DND-41 (cell line): ENCODE measurements around the gene HCN1.
"Not testable (repeated sequence)": the region's sequence is repeated elsewhere in the genome, so short reads cannot be mapped to it uniquely, and the experiment has no call there.

Experiments
- ATAC-seq: fragments of 200-7000 bp; cut with Tn5 transposase; 3 replicates; pipeline ENCODE4 v1.9.1; 2021; ENCODE audit warnings: low read depth; ENCODE audit not compliant: insufficient read depth
- DNase-seq: peaks from one replicate; pipeline ENCODE4 v3.0.0-alpha.2; 2020
- H2AFZ ChIP-seq: 2 replicates; pipeline ENCODE4 v1.6.0; 2012; ENCODE audit warnings: low read depth, low read length
- H3K27ac ChIP-seq: 2 replicates; pipeline ENCODE4 v1.5.1; 2012; ENCODE audit warnings: low read length, inconsistent platforms
- H3K27me3 ChIP-seq: fragments of 200-600 bp; sonication (generic); 2 replicates; pipeline ENCODE4 v1.6.0; 2012; ENCODE audit warnings: low read length, mild to moderate bottlenecking, inconsistent platforms; ENCODE audit not compliant: insufficient read depth, poor library complexity
- H3K36me3 ChIP-seq: 2 replicates; pipeline ENCODE4 v1.5.1; 2012; ENCODE audit warnings: low read length, inconsistent platforms; ENCODE audit not compliant: insufficient read depth
- H3K4me1 ChIP-seq: 2 replicates; pipeline ENCODE4 v1.5.1; 2012; ENCODE audit warnings: mild to moderate bottlenecking, low read length; ENCODE audit not compliant: insufficient read depth
- H3K4me2 ChIP-seq: 2 replicates; pipeline ENCODE4 v1.6.0; 2012; ENCODE audit warnings: mild to moderate bottlenecking, moderate library complexity, low read length, inconsistent platforms; ENCODE audit not compliant: insufficient read depth
- H3K4me3 ChIP-seq, 2 experiments: fragments of 200-600 bp in 1 of 2; shearing (Covaris generic) in 1 of 2; 2 replicates each; pipeline ENCODE4 v1.5.1; 2012 to 2016; ENCODE audit warnings: inconsistent platforms in 2 of 2, low read length in 2 of 2, mild to moderate bottlenecking in 2 of 2, low read depth in 1 of 2, moderate library complexity in 1 of 2
- H3K79me2 ChIP-seq: 2 replicates; pipeline ENCODE4 v1.6.0; 2012; ENCODE audit warnings: low read length, inconsistent platforms; ENCODE audit not compliant: insufficient read depth
- H3K9ac ChIP-seq: 2 replicates; pipeline ENCODE4 v1.6.0; 2012; ENCODE audit warnings: low read depth, mild to moderate bottlenecking, inconsistent platforms, low read length, moderate library complexity
- H3K9me3 ChIP-seq: 2 replicates; pipeline ENCODE4 v1.5.1; 2012; ENCODE audit warnings: low read length, moderate library complexity, mild to moderate bottlenecking, inconsistent platforms; ENCODE audit not compliant: insufficient read depth, severe bottlenecking
- H4K20me1 ChIP-seq: 2 replicates; pipeline ENCODE4 v1.6.0; 2012; ENCODE audit warnings: low read length; ENCODE audit not compliant: insufficient read depth
- CTCF ChIP-seq: IDR thresholded peaks from 2 replicates; pipeline ENCODE4 v1.5.1; 2012; ENCODE audit warnings: borderline replicate concordance, low read length, moderate library complexity, mild to moderate bottlenecking; ENCODE audit not compliant: poor library complexity, severe bottlenecking; ENCODE audit errors: extremely low read depth
- EZH2 ChIP-seq: IDR thresholded peaks from 3 replicates; pipeline ENCODE4 v1.6.1; 2012; ENCODE audit warnings: borderline replicate concordance, low read depth, mild to moderate bottlenecking, moderate library complexity, low read length, inconsistent platforms; ENCODE audit not compliant: severe bottlenecking

Gene HCN1

DNA sequence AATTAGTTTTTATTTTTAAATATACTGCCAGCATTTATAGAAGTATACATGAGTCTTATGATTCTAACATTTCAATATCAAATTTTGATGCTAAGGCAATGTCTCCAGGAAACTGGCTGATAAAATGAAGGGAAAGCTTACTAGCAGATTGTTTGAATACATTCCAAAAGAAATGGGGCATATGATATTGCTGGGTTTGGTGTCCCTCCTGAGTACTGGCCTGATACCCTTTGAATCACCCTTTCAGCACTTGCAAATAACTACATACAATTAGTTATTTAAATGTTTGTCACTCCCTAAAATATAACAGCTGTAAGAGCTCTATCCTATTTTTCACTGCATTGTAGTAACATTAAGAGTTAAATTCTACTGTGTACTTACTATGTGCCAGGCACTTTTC lies 360.8 kb downstream of the HCN1 start:
- no peaks in the 10 kb centered on the region for H3K4me1 ChIP-seq
- no peak overlapping the region for H3K27ac ChIP-seq
- TF ChIP-seq CTCF (no peak), EZH2 (no peak)
- H3K79me2 ChIP-seq = no peaks in the 10 kb centered on the region
- DNase-seq = no peak
- no peaks in the 10 kb centered on the region for H3K27me3 ChIP-seq
- H2AFZ ChIP-seq = no peak overlapping the region
- H3K36me3 ChIP-seq = no peaks in the 10 kb centered on the region
- no peaks in the 10 kb centered on the region for H4K20me1 ChIP-seq
- H3K4me3 ChIP-seq = no peak overlapping the region
- no peaks in the 10 kb centered on the region for H3K9me3 ChIP-seq
- no peak for ATAC-seq
- no peak overlapping the region for H3K9ac ChIP-seq
- no peak overlapping the region for H3K4me2 ChIP-seq

- Histone ChIP-seq H3K27ac (no peak overlapping the region), H3K4me3 (no peak overlapping the region)
- DNase-seq = no peak
Measured at GRCh38 chr5:45334939-45335338, 361.2 kb downstream of the HCN1 start.

GRCh38 chr5:45312627-45313026 lies 383.6 kb downstream of the HCN1 start:
- H3K36me3 ChIP-seq, H3K4me1 ChIP-seq, H3K4me3 ChIP-seq, H3K9me3 ChIP-seq, H4K20me1 ChIP-seq, H3K27me3 ChIP-seq, ATAC-seq, H3K27ac ChIP-seq, H3K4me2 ChIP-seq, H2AFZ ChIP-seq, DNase-seq, H3K79me2 ChIP-seq, H3K9ac ChIP-seq: not testable (repeated sequence)

More at GRCh38 chr5:45334939-45335338, 361.2 kb downstream of the HCN1 start:
- Histone ChIP-seq H4K20me1 (no peaks in the 10 kb centered on the region), H2AFZ (no peak overlapping the region), H3K27me3 (no peaks in the 10 kb centered on the region), H3K36me3 (no peaks in the 10 kb centered on the region), H3K4me1 (no peaks in the 10 kb centered on the region), H3K9ac (no peak overlapping the region), H3K4me2 (no peak overlapping the region), H3K79me2 (no peaks in the 10 kb centered on the region), H3K9me3 (no peaks in the 10 kb centered on the region)
- no peak for TF ChIP-seq CTCF
- TF ChIP-seq EZH2 = no peak
- ATAC-seq = no peak

DNA sequence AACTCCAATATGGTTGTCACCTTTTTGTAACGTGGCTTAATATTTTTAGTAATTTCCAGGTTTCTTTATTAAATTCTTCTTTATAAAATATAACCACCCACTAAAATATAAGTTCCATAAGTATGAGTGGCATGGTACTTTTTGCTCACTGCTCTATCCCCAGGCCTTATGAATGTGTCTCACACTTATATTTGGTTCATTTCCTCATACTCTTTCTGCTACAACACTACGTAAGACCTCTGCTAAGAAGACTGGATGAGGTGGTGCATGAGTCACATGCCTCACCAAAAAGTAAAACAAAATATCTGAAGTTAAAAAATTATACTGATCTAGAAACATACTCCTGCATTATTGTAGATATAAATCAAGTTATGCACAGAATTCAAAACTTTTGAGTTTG lies 400.9 kb downstream of the HCN1 start:
- Histone ChIP-seq H2AFZ (no peak overlapping the region), H3K79me2 (no peaks in the 10 kb centered on the region), H3K9ac (no peak overlapping the region), H3K4me1 (no peaks in the 10 kb centered on the region), H3K27me3 (no peaks in the 10 kb centered on the region), H3K9me3 (no peaks in the 10 kb centered on the region), H3K36me3 (no peaks in the 10 kb centered on the region), H3K27ac (no peak overlapping the region), H3K4me3 (no peak overlapping the region), H3K4me2 (no peak overlapping the region), H4K20me1 (no peaks in the 10 kb centered on the region)
- DNase-seq = no peak
- ATAC-seq = no peak
- no peak for TF ChIP-seq EZH2
- no peak for TF ChIP-seq CTCF
